A673 (cell line): Measurements from ENCODE around the gene INTS11. TPM values are rescaled to one million over a fixed set of nuclear protein-coding genes. Genes with fewer than 3 reads are reported as not detected.

ENCODE experiments used
- BruUV-seq: library from RNA; stranded (reverse); fragments of 400-500 nt; replicated peaks from 2 replicates; lab custom pipeline; 2021; lab: Mats Ljungman, UMichigan
- CTCF ChIA-PET: fragments of 300-600 bp; sonication (Branson Sonifier 250); formaldehyde crosslinking; loops from one replicate; lab custom pipeline; 2022; ENCODE audit warnings: antibody characterized with exemption; lab: Charles Lee
- POLR2A ChIA-PET: fragments of 300-600 bp; sonication (Branson Sonifier 250); formaldehyde crosslinking; loops from one replicate; lab custom pipeline; 2022; ENCODE audit warnings: antibody characterized with exemption; ENCODE audit not compliant: low non-redundant PET; lab: Charles Lee
- DNase-seq: peaks from one replicate; pipeline ENCODE4 v3.0.0-alpha.2; 2015; ENCODE audit warnings: low spot score
- H3K27ac ChIP-seq: fragments of 200-600 bp; sonication (generic); 2 replicates; pipeline ENCODE4 v1.5.1; 2016; ENCODE audit warnings: mixed run types, low read depth, mild to moderate bottlenecking, mixed read lengths, antibody characterized with exemption, low read length; ENCODE audit not compliant: poor library complexity, severe bottlenecking
- H3K27me3 ChIP-seq: fragments of 200-600 bp; sonication (generic); replicated peaks from 2 replicates; pipeline ENCODE4 v1.6.1; 2017; ENCODE audit warnings: mixed run types, low read depth, mild to moderate bottlenecking, mixed read lengths, antibody characterized with exemption, low read length; ENCODE audit not compliant: insufficient read depth, poor library complexity
- H3K36me3 ChIP-seq: fragments of 200-600 bp; sonication (generic); 2 replicates; pipeline ENCODE4 v1.6.1; 2016; ENCODE audit warnings: mixed run types, mild to moderate bottlenecking, mixed read lengths, antibody characterized with exemption, low read length; ENCODE audit not compliant: insufficient read depth, poor library complexity, severe bottlenecking
- H3K4me1 ChIP-seq: fragments of 200-600 bp; sonication (generic); 2 replicates; pipeline ENCODE4 v1.6.1; 2017; ENCODE audit warnings: mixed run types, mild to moderate bottlenecking, mixed read lengths, antibody characterized with exemption, low read length; ENCODE audit not compliant: insufficient read depth, poor library complexity, severe bottlenecking
- H3K4me3 ChIP-seq: fragments of 200-600 bp; sonication (generic); 2 replicates; pipeline ENCODE4 v1.5.1; 2016; ENCODE audit warnings: low read depth, mixed run types, mild to moderate bottlenecking, mixed read lengths, low read length; ENCODE audit not compliant: poor library complexity, severe bottlenecking
- H3K9me3 ChIP-seq: fragments of 200-600 bp; sonication (generic); 2 replicates; pipeline ENCODE4 v1.6.1; 2016; ENCODE audit warnings: mixed run types, low read depth, mild to moderate bottlenecking, mixed read lengths, antibody characterized with exemption, low read length; ENCODE audit not compliant: poor library complexity, severe bottlenecking
- CTCF ChIP-seq: fragments of 300-800, 200-600 bp; sonication (generic); conservative IDR thresholded peaks from 2 replicates; pipeline ENCODE4 v1.5.1; 2017; ENCODE audit warnings: low read depth, mild to moderate bottlenecking, antibody characterized with exemption, low read length, moderate library complexity, mixed read lengths
- EZH2 ChIP-seq: fragments of 200-600 bp; sonication (generic); IDR thresholded peaks from 2 replicates; pipeline ENCODE4 v1.6.1; 2017; ENCODE audit warnings: borderline replicate concordance, low read depth, mild to moderate bottlenecking, mixed read lengths, antibody characterized with exemption, low read length; ENCODE audit not compliant: poor library complexity, severe bottlenecking
- intact Hi-C: fragments of 100-400 bp; cut with micrococcal nuclease; formaldehyde crosslinking; loops from one replicate; pipeline ENCODE4 v1.10.0; 2022; ENCODE audit not compliant: unreplicated experiment
- total RNA-seq: library from RNA; stranded (reverse); gene quantifications from 2 replicates; pipeline ENCODE4 v1.2.3, GENCODE V29; 2021

INTS11 gene
- total RNA-seq, 1 experiment from 2014 or later: 156 TPM

DNA sequence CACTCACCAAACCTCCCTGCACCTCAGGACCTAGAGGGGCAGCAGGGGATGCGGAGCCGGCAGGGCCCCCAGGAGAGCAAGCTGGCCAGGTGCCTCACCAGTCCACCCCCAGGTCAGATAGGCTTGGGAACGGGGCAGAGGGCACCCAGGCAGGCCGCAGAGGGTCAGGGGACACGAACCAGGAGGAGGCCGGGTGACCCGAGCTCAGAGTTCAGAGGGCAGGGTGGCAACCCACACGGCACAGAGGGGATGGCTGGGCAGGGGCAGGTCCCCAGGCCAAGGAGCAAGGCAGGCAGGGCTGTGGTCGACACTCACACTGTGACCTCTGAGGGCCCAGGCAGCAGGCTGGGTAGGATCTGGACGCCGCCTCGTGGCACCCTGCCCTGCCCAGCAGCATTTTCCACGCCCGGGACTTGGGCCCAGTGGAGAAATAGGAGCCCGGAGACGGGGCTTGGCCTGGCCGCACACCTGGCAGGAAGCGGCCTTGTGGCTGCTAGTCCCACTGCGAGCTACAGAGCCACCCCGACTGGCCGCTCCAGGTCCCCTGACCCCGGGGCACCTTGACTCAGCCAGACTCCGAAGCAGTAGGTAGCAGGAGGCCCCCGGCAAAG is 19.5 kb upstream of the INTS11 start:
- TF ChIP-seq CTCF (no peak), EZH2 (no peak)
- Histone ChIP-seq H3K36me3 (peaks cover 6% of the 10 kb centered on the region), H3K4me3 (no peak overlapping the region), H3K9me3 (no peaks in the 10 kb centered on the region), H3K27ac (no peak overlapping the region), H3K27me3 (no peaks in the 10 kb centered on the region), H3K4me1 (peaks cover 3% of the 10 kb centered on the region)
- ChIA-PET CTCF (no interaction called here), POLR2A (no interaction called here)
- BruUV-seq: no TSS peak
- DNase-seq: no peak
- intact Hi-C loops: no loop called here

GRCh38 chr1:1342584-1343115 is 18.2 kb upstream of the INTS11 start:
- Histone ChIP-seq H3K27me3 (no peaks in the 10 kb centered on the region), H3K36me3 (peaks cover 6% of the 10 kb centered on the region), H3K4me3 (no peak overlapping the region), H3K4me1 (peaks cover 2% of the 10 kb centered on the region), H3K27ac (no peak overlapping the region), H3K9me3 (no peaks in the 10 kb centered on the region)
- CTCF ChIA-PET: no interaction called here
- no peak for DNase-seq
- BruUV-seq: no TSS peak
- intact Hi-C loops: no loop called here
- POLR2A ChIA-PET: no interaction called here
- TF ChIP-seq EZH2 (no peak), CTCF (no peak)

DNA sequence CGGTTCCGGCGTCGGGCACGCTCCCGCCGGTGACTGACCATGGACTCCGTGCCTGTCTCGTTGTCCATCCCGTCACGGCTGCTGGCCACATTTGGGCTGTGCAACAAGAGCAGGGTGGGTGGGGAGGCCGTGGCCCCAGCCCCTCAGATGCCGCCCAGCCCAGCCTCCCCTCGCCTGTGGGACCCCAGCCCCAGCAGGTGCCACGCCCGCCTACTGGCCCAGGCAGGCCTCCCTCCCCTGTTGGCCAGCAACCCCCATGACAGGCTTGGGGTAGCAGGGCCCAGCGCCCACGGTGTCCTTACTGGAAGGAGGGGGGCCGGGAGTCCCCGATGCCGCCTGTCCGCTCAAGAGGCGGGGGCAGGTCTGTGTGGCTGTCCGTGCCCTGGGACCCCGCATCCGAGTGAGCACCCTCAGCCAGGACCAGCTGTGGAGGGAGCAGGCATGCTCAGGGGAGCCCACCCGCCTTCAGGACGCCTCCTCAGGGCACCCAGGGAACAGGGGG is 17.7 kb upstream of the INTS11 start:
- no peak overlapping the region for H3K27ac ChIP-seq
- no peaks in the 10 kb centered on the region for H3K27me3 ChIP-seq
- DNase-seq: no peak
- ChIA-PET CTCF (no interaction called here), POLR2A (no interaction called here)
- no TSS peak for BruUV-seq
- TF ChIP-seq EZH2 (no peak), CTCF (no peak)
- H3K4me1 ChIP-seq: no peaks in the 10 kb centered on the region
- H3K4me3 ChIP-seq: no peak overlapping the region
- intact Hi-C loops: no loop called here
- H3K36me3 ChIP-seq: peaks cover 9% of the 10 kb centered on the region
- H3K9me3 ChIP-seq: no peaks in the 10 kb centered on the region
